ENCODE data around the gene ARHGEF33.

DNA sequence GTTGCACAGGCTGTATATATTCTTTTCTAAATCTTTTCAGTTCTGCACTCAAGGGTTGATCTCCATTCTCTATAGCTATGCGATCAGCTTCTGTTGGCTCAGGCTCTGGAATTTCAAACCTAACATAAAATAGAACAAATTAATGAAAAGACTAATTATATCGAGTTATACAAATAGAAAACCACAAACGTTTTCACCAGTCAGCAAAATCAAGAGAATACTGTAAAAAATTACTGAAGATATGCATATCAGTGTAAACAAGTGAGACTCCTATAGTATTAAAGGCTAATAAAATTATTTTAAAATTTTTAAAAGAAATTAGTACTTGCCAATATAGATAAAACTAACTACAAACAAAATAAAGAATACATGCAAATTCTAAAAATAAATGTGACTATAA, 124.2 kb downstream of the ARHGEF33 start:
- TF ChIP-seq POLR2AphosphoS5 (IDR thresholded peaks at IDR 0.05; ENCODE audit: low read depth) = no peak
- TF ChIP-seq, protein P1, sequence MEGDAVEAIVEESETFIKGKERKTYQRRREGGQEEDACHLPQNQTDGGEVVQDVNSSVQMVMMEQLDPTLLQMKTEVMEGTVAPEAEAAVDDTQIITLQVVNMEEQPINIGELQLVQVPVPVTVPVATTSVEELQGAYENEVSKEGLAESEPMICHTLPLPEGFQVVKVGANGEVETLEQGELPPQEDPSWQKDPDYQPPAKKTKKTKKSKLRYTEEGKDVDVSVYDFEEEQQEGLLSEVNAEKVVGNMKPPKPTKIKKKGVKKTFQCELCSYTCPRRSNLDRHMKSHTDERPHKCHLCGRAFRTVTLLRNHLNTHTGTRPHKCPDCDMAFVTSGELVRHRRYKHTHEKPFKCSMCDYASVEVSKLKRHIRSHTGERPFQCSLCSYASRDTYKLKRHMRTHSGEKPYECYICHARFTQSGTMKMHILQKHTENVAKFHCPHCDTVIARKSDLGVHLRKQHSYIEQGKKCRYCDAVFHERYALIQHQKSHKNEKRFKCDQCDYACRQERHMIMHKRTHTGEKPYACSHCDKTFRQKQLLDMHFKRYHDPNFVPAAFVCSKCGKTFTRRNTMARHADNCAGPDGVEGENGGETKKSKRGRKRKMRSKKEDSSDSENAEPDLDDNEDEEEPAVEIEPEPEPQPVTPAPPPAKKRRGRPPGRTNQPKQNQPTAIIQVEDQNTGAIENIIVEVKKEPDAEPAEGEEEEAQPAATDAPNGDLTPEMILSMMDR (conservative IDR thresholded peaks at IDR 0.05; ENCODE audit: low read depth in 2 of 2) = no peak
- TF ChIP-seq EZH2phosphoT487 (IDR thresholded peaks at IDR 0.05; ENCODE audit: unreplicated experiment) = no peak

All from GM23338 (cell line).